MCF 10A (cell line): ENCODE measurements around the gene SMIM41. TPM values are rescaled to one million over a fixed set of nuclear protein-coding genes. Genes with fewer than 3 reads are reported as not detected.

Experiments
- BruUV-seq: library from RNA; stranded (reverse); fragments of 400-500 nt; replicated peaks from 2 replicates; lab custom pipeline; 2021; lab: Mats Ljungman, UMichigan
- CTCF ChIA-PET: fragments of 300-600 bp; sonication (Branson Sonifier 250); formaldehyde crosslinking; extraction: SDS; loops from one replicate; lab custom pipeline; 2021; ENCODE audit warnings: antibody characterized with exemption, inconsistent platforms; lab: Yijun Ruan, JAX
- POLR2A ChIA-PET: fragments of 300-600, 350-650 bp; sonication (Branson Sonifier 250); formaldehyde crosslinking; extraction: SDS; loops from one replicate; lab custom pipeline; 2020; ENCODE audit warnings: antibody characterized with exemption, inconsistent platforms; lab: Yijun Ruan, JAX
- DNase-seq: peaks from one replicate; pipeline ENCODE4 v3.0.0-alpha.2; 2018; ENCODE audit not compliant: unreplicated experiment
- H3K27ac Mint-ChIP-seq: one replicate; pipeline ENCODE4 v1.8.0; 2022; ENCODE audit warnings: mild to moderate bottlenecking, low read depth, mixed read lengths; ENCODE audit not compliant: unreplicated experiment
- H3K27me3 Mint-ChIP-seq: one replicate; pipeline ENCODE4 v1.8.0; 2022; ENCODE audit warnings: mixed read lengths; ENCODE audit not compliant: insufficient read depth, unreplicated experiment
- H3K36me3 Mint-ChIP-seq: one replicate; pipeline ENCODE4 v1.8.0; 2022; ENCODE audit warnings: mild to moderate bottlenecking, moderate library complexity, mixed read lengths; ENCODE audit not compliant: insufficient read depth, unreplicated experiment
- H3K4me1 Mint-ChIP-seq: one replicate; pipeline ENCODE4 v1.8.0; 2022; ENCODE audit warnings: mixed read lengths; ENCODE audit not compliant: insufficient read depth, unreplicated experiment
- H3K4me3 Mint-ChIP-seq: one replicate; pipeline ENCODE4 v1.8.0; 2022; ENCODE audit warnings: mild to moderate bottlenecking, moderate library complexity, mixed read lengths; ENCODE audit not compliant: unreplicated experiment
- H3K9me3 Mint-ChIP-seq: one replicate; pipeline ENCODE4 v1.8.0; 2022; ENCODE audit warnings: mixed read lengths; ENCODE audit not compliant: unreplicated experiment
- intact Hi-C: fragments of 100-400 bp; cut with micrococcal nuclease; formaldehyde crosslinking; loops from 2 replicates; pipeline ENCODE4 v1.14.1; 2022
- total RNA-seq: library from RNA; stranded (reverse); gene quantifications from 2 replicates; pipeline ENCODE4 v1.2.3, GENCODE V29; 2022
- TF ChIP-seq, protein P1 (sequence below): fragments of 200-600 bp; IDR thresholded peaks from one replicate; pipeline ENCODE4 v1.8.0; 2022; ENCODE audit warnings: antibody characterized with exemption, mild to moderate bottlenecking; ENCODE audit not compliant: unreplicated experiment

Gene SMIM41
- total RNA-seq, 1 experiment from 2014 or later: not detected

DNA sequence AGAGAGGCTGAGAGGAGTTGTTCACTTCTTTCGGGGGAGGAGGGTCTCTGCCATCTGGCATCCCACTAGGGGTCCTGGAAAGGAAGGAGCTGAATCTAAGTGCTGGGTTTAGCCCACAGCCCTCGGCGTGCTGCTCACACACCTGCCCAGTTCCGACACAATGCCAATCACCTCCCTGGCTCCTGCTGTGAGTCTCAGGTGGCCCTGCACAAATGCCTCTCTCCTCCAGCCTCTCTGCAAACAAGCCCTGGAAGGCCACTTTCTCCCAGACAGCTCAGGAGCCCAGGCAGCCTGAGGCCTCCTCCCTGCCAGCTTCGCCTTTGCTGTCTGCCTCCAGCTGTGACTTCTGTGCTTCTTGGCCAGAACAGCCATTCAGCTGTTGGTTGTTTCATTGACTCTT lies 51.2 kb downstream of the SMIM41 start:
- no peaks in the 10 kb centered on the region for H3K36me3 Mint-ChIP-seq
- ChIA-PET CTCF (interaction anchor here (0.7 to 1.2 kb wide), 5 partner anchors 8 to 749 kb away, joined by 3 to 4 read pairs (median 3); no protein-coding TSS in a partner anchor), POLR2A (no interaction called here)
- TF ChIP-seq, protein P1, sequence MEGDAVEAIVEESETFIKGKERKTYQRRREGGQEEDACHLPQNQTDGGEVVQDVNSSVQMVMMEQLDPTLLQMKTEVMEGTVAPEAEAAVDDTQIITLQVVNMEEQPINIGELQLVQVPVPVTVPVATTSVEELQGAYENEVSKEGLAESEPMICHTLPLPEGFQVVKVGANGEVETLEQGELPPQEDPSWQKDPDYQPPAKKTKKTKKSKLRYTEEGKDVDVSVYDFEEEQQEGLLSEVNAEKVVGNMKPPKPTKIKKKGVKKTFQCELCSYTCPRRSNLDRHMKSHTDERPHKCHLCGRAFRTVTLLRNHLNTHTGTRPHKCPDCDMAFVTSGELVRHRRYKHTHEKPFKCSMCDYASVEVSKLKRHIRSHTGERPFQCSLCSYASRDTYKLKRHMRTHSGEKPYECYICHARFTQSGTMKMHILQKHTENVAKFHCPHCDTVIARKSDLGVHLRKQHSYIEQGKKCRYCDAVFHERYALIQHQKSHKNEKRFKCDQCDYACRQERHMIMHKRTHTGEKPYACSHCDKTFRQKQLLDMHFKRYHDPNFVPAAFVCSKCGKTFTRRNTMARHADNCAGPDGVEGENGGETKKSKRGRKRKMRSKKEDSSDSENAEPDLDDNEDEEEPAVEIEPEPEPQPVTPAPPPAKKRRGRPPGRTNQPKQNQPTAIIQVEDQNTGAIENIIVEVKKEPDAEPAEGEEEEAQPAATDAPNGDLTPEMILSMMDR: no peak
- peaks cover 21% of the 10 kb centered on the region for H3K4me1 Mint-ChIP-seq
- no peak overlapping the region for H3K4me3 Mint-ChIP-seq
- no peaks in the 10 kb centered on the region for H3K27me3 Mint-ChIP-seq
- DNase-seq: no peak
- BruUV-seq: no TSS peak
- no peaks in the 10 kb centered on the region for H3K9me3 Mint-ChIP-seq
- intact Hi-C loops: no loop called here
- no peak overlapping the region for H3K27ac Mint-ChIP-seq

DNA sequence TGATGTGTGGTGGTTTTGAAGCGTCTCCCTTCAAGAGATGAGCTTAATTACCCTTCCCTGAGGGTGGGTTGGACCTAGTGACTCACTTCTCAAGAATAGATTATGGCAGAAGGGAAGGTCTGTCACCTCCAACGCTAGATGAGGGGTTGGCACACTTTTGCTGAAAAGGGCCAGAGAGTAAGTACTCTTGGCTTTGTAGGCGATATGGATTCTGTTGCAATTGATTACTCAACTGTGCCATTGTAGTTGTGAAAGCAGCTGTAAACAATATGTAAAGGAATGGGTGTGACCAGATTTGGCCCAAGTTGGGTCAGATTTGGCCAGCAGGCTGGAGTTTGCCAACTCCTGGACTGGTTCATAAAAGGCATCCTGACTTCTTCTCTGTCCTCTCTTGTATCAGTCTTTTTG lies 53.3 kb downstream of the SMIM41 start:
- peak; percentile 92 for DNase-seq

DNA sequence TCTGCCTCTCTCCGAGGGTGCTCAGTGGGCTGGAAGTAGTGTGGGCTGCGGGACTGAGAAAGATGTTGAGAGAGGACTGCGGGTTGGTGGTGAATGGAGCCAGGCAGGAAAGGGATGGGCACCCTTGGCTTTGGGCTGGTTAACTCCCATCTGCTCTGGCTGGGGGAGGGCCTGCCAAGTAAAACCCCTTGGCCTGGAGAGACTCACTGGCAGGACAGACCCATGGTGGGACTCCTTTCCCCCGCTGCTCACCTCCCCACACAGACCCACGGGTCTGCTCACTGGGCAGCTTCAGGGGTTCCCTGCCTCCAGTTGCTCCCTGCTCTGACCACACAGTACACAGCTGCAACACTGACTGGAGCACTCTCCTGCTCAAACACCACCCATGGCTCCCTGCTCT lies 58.2 kb downstream of the SMIM41 start:
- POLR2A ChIA-PET: interaction anchor here (1.2 to 1.5 kb wide), 3 partner anchors 11 to 382 kb away, joined by 3 to 4 read pairs (median 3); partner anchors contain the start of gene KRT5

More for the DNA sequence above, 53.3 kb downstream of the SMIM41 start:
- intact Hi-C loops: no loop called here
- Mint-ChIP-seq H3K9me3 (no peaks in the 10 kb centered on the region), H3K36me3 (no peaks in the 10 kb centered on the region), H3K27ac (peak overlapping the region; percentile 57), H3K4me3 (no peak overlapping the region), H3K4me1 (peaks cover 21% of the 10 kb centered on the region), H3K27me3 (no peaks in the 10 kb centered on the region)
- TF ChIP-seq, protein P1: no peak
- BruUV-seq: no TSS peak
- ChIA-PET CTCF (interaction anchor here (0.6 to 1.8 kb wide), 8 partner anchors 11 to 747 kb away, joined by 3 to 14 read pairs (median 4); no protein-coding TSS in a partner anchor), POLR2A (interaction anchor here (0.5 to 1.5 kb wide), 10 partner anchors 11 to 847 kb away, joined by 3 to 7 read pairs (median 4); no protein-coding TSS in a partner anchor)

DNA sequence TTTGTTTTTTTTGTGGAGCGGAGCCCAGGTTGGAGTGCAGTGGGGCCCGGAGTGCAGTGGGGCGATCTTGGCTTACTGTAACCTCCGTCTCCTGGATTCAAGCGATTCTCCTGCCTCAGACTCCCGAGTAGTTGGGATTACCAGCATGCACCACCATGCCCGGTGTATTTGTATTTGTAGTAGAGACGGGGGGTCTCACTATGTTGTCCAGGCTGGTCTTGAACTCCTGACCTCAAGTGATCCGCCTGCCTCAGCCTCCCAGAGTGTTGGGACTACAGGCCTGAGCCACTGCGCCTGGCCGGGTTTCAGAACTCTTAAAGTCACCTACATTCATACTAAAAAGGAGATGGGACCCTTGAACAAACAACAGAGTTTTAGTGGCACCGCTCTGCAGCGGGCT lies 59.6 kb downstream of the SMIM41 start:
- no peak for DNase-seq
- intact Hi-C loops: loop anchor here (1.0 kb wide), 1 partner anchor 740 kb away; no protein-coding TSS in a partner anchor
- ChIA-PET CTCF (interaction anchor here (0.6 to 5.2 kb wide), 11 partner anchors 18 to 746 kb away, joined by 3 to 48 read pairs (median 5); no protein-coding TSS in a partner anchor), POLR2A (interaction anchor here (0.6 to 1.7 kb wide), 6 partner anchors 14 to 867 kb away, joined by 3 to 6 read pairs (median 3); partner anchors contain the start of genes EIF4B, KRT5 and KRT80)
- Mint-ChIP-seq H3K9me3 (no peaks in the 10 kb centered on the region), H3K27ac (no peak overlapping the region), H3K4me3 (no peak overlapping the region), H3K27me3 (no peaks in the 10 kb centered on the region), H3K4me1 (peaks cover 21% of the 10 kb centered on the region), H3K36me3 (no peaks in the 10 kb centered on the region)
- TF ChIP-seq, protein P1: no peak
- BruUV-seq: no TSS peak

More for the DNA sequence above, 58.2 kb downstream of the SMIM41 start:
- no TSS peak for BruUV-seq
- no peaks in the 10 kb centered on the region for H3K27me3 Mint-ChIP-seq
- H3K27ac Mint-ChIP-seq: peak overlapping the region; percentile 46
- intact Hi-C loops: no loop called here
- H3K9me3 Mint-ChIP-seq: no peaks in the 10 kb centered on the region
- CTCF ChIA-PET: interaction anchor here (0.6 to 5.2 kb wide), 6 partner anchors 18 to 843 kb away, joined by 3 to 48 read pairs (median 4); no protein-coding TSS in a partner anchor
- H3K36me3 Mint-ChIP-seq: no peaks in the 10 kb centered on the region
- DNase-seq: no peak
- H3K4me1 Mint-ChIP-seq: peaks cover 15% of the 10 kb centered on the region
- no peak overlapping the region for H3K4me3 Mint-ChIP-seq
- TF ChIP-seq, protein P1: no peak
